Measurements from ENCODE around the gene CLCF1.

CLCF1 gene

GRCh38 chr11:67418476-67419281, 45.3 kb upstream of the CLCF1 start:
- TF ChIP-seq CTCF (IDR thresholded peaks at IDR 0.05), result no peak

GRCh38 chr11:67417425-67417824, 44.0 kb upstream of the CLCF1 start:
- no peak for TF ChIP-seq CTCF (IDR thresholded peaks at IDR 0.05)

GRCh38 chr11:67416416-67417335, 43.3 kb upstream of the CLCF1 start:
- no peak for TF ChIP-seq CTCF (IDR thresholded peaks at IDR 0.05)

GRCh38 chr11:67415501-67416304, 42.3 kb upstream of the CLCF1 start, which contains the start of gene CARNS1:
Gene CARNS1, plus strand, starts transcription at chr11:67415678. Its CDS starts 522 bp downstream, at chr11:67416200.
- TF ChIP-seq CTCF (IDR thresholded peaks at IDR 0.05), result no peak

- no peak for TF ChIP-seq CTCF (IDR thresholded peaks at IDR 0.05)
Observed at GRCh38 chr11:67413266-67413849, 40.0 kb upstream of the CLCF1 start.

- TF ChIP-seq CTCF (IDR thresholded peaks at IDR 0.05), result no peak
Observed at GRCh38 chr11:67412495-67413179, 39.2 kb upstream of the CLCF1 start.

All from LNCAP (cell line).